ENCODE measurements around the gene DNAH6.

GRCh38 chr2:84713441-84713840 lies 197.1 kb downstream of the DNAH6 start:
- TF ChIP-seq CTCF (conservative IDR thresholded peaks at IDR 0.05 in 1 of 2, IDR thresholded peaks at IDR 0.05 in 1 of 2; ENCODE audit: extremely low read depth in 1 of 2, insufficient read depth in 1 of 2, low read depth in 1 of 2, low read length in 2 of 2) (no peak), EZH2 (IDR thresholded peaks at IDR 0.05; ENCODE audit: borderline replicate concordance, low read length) (no peak)

Data from mammary epithelial cell (primary cell).